Lower leg skin (tissue), 4 donors: ENCODE data around the gene SRGN. TPM values are rescaled to one million over a fixed set of nuclear protein-coding genes. Genes with fewer than 3 reads are reported as not detected.

ENCODE experiments used
- DNase-seq, 2 donors: peaks; one replicate each; pipeline ENCODE4 v3.0.0-alpha.2; 2019; ENCODE audit warnings: low spot score in 2 of 2
- H3K4me3 ChIP-seq: fragments of 200-600 bp; sonication (generic); 2 replicates; pipeline ENCODE4 v1.5.1; 2017; ENCODE audit warnings: mild to moderate bottlenecking, low read depth; ENCODE audit not compliant: poor library complexity, severe bottlenecking
- POLR2A ChIP-seq, 2 donors: fragments of 450-650 bp; IDR thresholded peaks; one replicate each; pipeline ENCODE4 v1.6.1; 2016 to 2017; ENCODE audit warnings: antibody characterized with exemption in 2 of 2, mild to moderate bottlenecking in 1 of 2, moderate library complexity in 1 of 2
- WGBS, 2 donors: methylation state at CpG; one replicate each; pipeline ENCODE4 v1.1.5; 2018; 5-methylcytosine and 5-hydroxymethylcytosine counted together
- intact Hi-C: fragments of 100-400 bp; cut with DNase I; formaldehyde crosslinking; loops from one replicate; pipeline ENCODE4 v1.15.0; 2023; ENCODE audit warnings: low total_unique reads
- total RNA-seq, 4 donors: library from RNA; depleted of rRNA; stranded (reverse); fragments of >200 nt; gene quantifications; one replicate each; pipeline ENCODE4 v1.1.0, GENCODE V29; 2016
- TF ChIP-seq, protein P1 (sequence below), 3 donors: fragments of 450-650 bp; IDR thresholded peaks; one replicate each; pipeline ENCODE4 v1.5.1; 2016; ENCODE audit warnings: antibody characterized with exemption in 3 of 3, mild to moderate bottlenecking in 3 of 3, moderate library complexity in 2 of 3

Gene SRGN
- total RNA-seq, 4 donors from 2014 or later, result 20.6 to 39.6 (median 24.1) TPM

DNA sequence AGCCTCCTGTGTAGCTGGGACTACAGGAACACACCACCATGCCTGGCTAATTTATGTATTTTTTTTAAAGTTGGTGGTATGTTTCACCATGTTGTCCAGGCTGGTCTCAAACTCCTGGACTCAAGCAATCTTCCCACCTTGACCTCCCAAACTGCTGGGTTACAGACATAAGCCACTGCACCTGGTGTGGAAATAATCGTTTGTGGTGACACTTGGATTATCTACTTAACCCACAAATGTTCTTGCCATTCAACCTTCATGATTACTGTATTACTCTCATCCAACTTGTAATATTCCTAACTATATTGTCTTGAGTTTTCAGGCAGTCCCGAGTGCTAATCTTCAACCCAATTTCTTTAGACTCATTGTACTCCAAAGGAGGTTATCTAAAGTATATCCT, 9.6 kb upstream of the SRGN start:
- H3K4me3 ChIP-seq, result no peak overlapping the region
- DNase-seq, result no peak
- WGBS, 2 donors, result 67 to 81% methylated on average over 1 to 2 of the region's 2 CpGs
- intact Hi-C loops, result no loop called here
- TF ChIP-seq, protein P1, sequence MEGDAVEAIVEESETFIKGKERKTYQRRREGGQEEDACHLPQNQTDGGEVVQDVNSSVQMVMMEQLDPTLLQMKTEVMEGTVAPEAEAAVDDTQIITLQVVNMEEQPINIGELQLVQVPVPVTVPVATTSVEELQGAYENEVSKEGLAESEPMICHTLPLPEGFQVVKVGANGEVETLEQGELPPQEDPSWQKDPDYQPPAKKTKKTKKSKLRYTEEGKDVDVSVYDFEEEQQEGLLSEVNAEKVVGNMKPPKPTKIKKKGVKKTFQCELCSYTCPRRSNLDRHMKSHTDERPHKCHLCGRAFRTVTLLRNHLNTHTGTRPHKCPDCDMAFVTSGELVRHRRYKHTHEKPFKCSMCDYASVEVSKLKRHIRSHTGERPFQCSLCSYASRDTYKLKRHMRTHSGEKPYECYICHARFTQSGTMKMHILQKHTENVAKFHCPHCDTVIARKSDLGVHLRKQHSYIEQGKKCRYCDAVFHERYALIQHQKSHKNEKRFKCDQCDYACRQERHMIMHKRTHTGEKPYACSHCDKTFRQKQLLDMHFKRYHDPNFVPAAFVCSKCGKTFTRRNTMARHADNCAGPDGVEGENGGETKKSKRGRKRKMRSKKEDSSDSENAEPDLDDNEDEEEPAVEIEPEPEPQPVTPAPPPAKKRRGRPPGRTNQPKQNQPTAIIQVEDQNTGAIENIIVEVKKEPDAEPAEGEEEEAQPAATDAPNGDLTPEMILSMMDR (IDR thresholded peaks at IDR 0.05), result no peak
- no peak for TF ChIP-seq POLR2A (IDR thresholded peaks at IDR 0.05)

DNA sequence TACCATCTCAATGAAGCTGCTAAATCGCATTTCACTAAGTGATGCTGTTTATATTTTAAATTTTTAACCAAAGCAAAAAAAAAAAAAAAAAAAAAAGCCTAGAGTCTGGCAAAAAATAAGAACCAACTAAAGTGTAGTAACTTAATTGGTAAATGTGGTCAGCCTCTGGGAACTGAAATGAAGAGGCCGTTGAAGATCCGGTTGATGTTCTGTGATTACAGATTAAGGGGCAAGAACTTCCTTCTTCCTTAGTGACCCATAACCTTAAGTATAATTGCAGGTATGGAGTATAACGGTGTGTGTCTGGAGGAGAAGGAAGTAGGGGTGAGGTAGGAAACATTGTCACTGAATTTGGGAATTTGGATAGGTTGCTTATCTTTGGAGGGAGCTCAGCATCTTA, 7.7 kb upstream of the SRGN start:
- no peak overlapping the region for H3K4me3 ChIP-seq
- no peak for DNase-seq
- WGBS, 2 donors, result 73 to 77% methylated on average over 4 of the region's 4 CpGs
- intact Hi-C loops, result no loop called here
- TF ChIP-seq, protein P1 (IDR thresholded peaks at IDR 0.05), result no peak
- TF ChIP-seq POLR2A (IDR thresholded peaks at IDR 0.05), result no peak

DNA sequence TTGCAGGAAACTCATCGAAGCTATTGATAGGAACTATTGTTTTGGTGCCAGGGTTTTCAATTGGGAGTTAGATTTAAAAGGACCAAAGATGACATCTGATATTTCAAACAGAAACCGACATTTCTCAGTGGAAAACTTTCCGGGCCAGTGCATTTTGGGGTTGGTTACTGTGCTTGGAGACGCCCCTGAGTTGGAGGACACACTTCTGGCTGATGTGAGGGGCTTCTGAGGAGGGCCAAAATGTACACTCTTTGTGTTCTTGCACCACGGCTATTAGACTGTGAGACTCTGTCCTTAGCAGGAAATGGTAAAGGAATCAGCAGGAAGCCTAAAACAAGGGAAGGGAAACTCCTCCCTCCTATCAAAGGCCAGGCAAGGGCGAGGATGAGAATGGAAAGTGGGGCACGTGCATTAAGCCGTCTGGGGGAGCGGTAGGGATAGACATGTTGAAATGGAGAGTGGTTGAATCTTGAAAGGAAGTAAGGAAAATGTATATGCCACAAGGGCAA, 1.8 kb upstream of the SRGN start:
- 39 to 45% methylated on average over 9 of the region's 9 CpGs for WGBS, 2 donors
- TF ChIP-seq, protein P1 (IDR thresholded peaks at IDR 0.05), result no peak
- no peak for TF ChIP-seq POLR2A (IDR thresholded peaks at IDR 0.05)
- H3K4me3 ChIP-seq, result no peak overlapping the region
- intact Hi-C loops, result no loop called here
- DNase-seq, result no peak

DNA sequence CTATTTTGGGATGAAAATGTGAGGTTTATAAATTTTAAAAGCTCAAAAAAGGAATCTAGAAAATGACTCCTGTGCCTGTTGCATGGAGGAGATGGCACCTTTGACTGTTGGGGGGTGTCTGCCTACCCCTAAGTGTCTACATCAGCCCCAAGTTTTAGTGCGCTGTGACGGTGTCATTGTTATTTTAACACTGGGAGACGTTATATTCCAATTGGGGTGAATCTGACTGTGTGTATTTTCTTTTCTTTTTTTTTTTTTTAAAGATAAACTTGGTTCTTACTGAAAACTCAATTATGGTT, 517 bp downstream of the SRGN start:
- peak overlapping the region; percentile 24 for H3K4me3 ChIP-seq
- DNase-seq, result no peak
- intact Hi-C loops, result no loop called here
- WGBS, 2 donors, result 63 to 65% methylated on average over 3 of the region's 3 CpGs
- no peak for TF ChIP-seq POLR2A (IDR thresholded peaks at IDR 0.05)
- TF ChIP-seq, protein P1 (IDR thresholded peaks at IDR 0.05), result no peak

DNA sequence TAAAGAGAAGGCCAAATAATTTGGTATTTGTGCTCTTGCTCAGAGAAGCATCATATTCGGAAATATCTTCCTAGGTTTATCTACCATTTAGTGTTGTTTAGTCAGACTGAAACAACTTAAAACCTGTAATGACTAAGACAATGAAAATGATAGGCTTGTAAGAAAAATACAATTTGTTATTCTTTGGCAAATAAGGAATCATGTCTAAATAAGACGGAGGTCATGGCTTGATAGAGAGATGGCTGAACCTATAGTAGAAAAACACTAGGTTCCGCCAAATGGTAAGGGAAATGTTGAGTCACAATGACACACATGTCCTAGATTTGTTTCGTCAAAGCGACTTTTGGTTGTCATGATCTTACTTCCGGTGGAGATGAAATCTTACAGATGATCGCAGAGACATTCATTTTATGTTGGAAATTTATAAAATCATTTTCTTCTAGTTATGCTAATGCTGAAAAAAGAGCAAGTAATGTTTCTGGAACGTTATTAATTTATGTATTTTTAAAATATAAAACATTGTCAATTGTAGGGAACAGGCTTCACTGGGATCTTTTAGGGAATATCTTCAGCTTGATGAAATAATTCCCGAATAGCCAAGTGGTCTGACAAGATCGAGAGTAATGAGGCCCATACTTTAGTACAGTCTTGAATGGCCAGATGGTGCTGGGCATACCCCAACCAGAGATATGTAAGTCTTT, 1.0 kb downstream of the SRGN start:
- intact Hi-C loops, result no loop called here
- 79 to 85% methylated on average over 10 of the region's 10 CpGs for WGBS, 2 donors
- TF ChIP-seq, protein P1 (IDR thresholded peaks at IDR 0.05), result no peak
- TF ChIP-seq POLR2A (IDR thresholded peaks at IDR 0.05), result no peak
- DNase-seq, result no peak
- no peak overlapping the region for H3K4me3 ChIP-seq
